ENCODE data around the gene PPP1R12B.
"Not testable (repeated sequence)": the region's sequence is repeated elsewhere in the genome, so short reads cannot be mapped to it uniquely, and the experiment has no call there.

- TF ChIP-seq CTCF, EZH2phosphoT487 (IDR thresholded peaks at IDR 0.05): not testable (repeated sequence)
Observed at GRCh38 chr1:202483362-202483761, 134.9 kb downstream of the PPP1R12B start.

Data from neural progenitor cell (in vitro differentiated cells).